HUES6 (cell line): ENCODE measurements around the gene ZMYND10.

Experiments used
- H3K27ac ChIP-seq: 2 replicates; pipeline ENCODE4 v1.7.0; 2013; ENCODE audit warnings: low read depth, mild to moderate bottlenecking, low read length, inconsistent platforms
- H3K27me3 ChIP-seq: 2 replicates; pipeline ENCODE4 v1.6.1; 2013; ENCODE audit warnings: low read length; ENCODE audit not compliant: control insufficient read depth, insufficient read depth
- H3K36me3 ChIP-seq: 2 replicates; pipeline ENCODE4 v1.6.1; 2013; ENCODE audit warnings: low read length; ENCODE audit not compliant: control insufficient read depth, insufficient read depth
- H3K4me1 ChIP-seq: 2 replicates; pipeline ENCODE4 v1.6.1; 2013; ENCODE audit warnings: low read length; ENCODE audit not compliant: control insufficient read depth, insufficient read depth
- H3K4me3 ChIP-seq: 2 replicates; pipeline ENCODE4 v1.5.1; 2013; ENCODE audit warnings: low read depth, low read length
- H3K9ac ChIP-seq: one replicate; pipeline ENCODE4 v1.6.1; 2013; ENCODE audit warnings: mild to moderate bottlenecking, low read length
- H3K9me3 ChIP-seq: 2 replicates; pipeline ENCODE4 v1.6.1; 2013; ENCODE audit warnings: low read depth, low read length; ENCODE audit not compliant: control insufficient read depth, insufficient read depth

The ZMYND10 gene

GRCh38 chr3:50354850-50355249, 9.3 kb upstream of the ZMYND10 start:
- H3K4me3 ChIP-seq, result no peak overlapping the region
- no peak overlapping the region for H3K9ac ChIP-seq
- no peak overlapping the region for H3K27ac ChIP-seq
- H3K36me3 ChIP-seq, result peaks cover 39% of the 10 kb centered on the region
- no peaks in the 10 kb centered on the region for H3K9me3 ChIP-seq
- no peaks in the 10 kb centered on the region for H3K27me3 ChIP-seq
- peaks cover 40% of the 10 kb centered on the region for H3K4me1 ChIP-seq

- no peak overlapping the region for H3K4me3 ChIP-seq
- no peaks in the 10 kb centered on the region for H3K9me3 ChIP-seq
- no peak overlapping the region for H3K9ac ChIP-seq
- H3K27ac ChIP-seq, result no peak overlapping the region
- H3K4me1 ChIP-seq, result peaks cover 40% of the 10 kb centered on the region
- H3K27me3 ChIP-seq, result no peaks in the 10 kb centered on the region
- peaks cover 39% of the 10 kb centered on the region for H3K36me3 ChIP-seq
Measured at GRCh38 chr3:50354186-50354764, 8.7 kb upstream of the ZMYND10 start.

- Histone ChIP-seq H3K4me3 (no peak overlapping the region), H3K36me3 (peaks cover 44% of the 10 kb centered on the region), H3K27ac (no peak overlapping the region), H3K4me1 (peaks cover 36% of the 10 kb centered on the region), H3K9ac (no peak overlapping the region), H3K9me3 (no peaks in the 10 kb centered on the region), H3K27me3 (no peaks in the 10 kb centered on the region)
Measured at GRCh38 chr3:50353245-50354004, 7.9 kb upstream of the ZMYND10 start.

- no peaks in the 10 kb centered on the region for H3K27me3 ChIP-seq
- H3K27ac ChIP-seq, result no peak overlapping the region
- H3K9ac ChIP-seq, result no peak overlapping the region
- H3K9me3 ChIP-seq, result no peaks in the 10 kb centered on the region
- no peak overlapping the region for H3K4me3 ChIP-seq
- H3K36me3 ChIP-seq, result peaks cover 43% of the 10 kb centered on the region
- H3K4me1 ChIP-seq, result peaks cover 30% of the 10 kb centered on the region
Measured at GRCh38 chr3:50352781-50353180, 7.2 kb upstream of the ZMYND10 start.

- Histone ChIP-seq H3K9ac (peak overlapping the region; percentile 88), H3K9me3 (no peaks in the 10 kb centered on the region), H3K27ac (no peak overlapping the region), H3K27me3 (peaks cover 2% of the 10 kb centered on the region; the same call in 1 of the 2 replicates), H3K36me3 (peaks cover 41% of the 10 kb centered on the region), H3K4me1 (peaks cover 15% of the 10 kb centered on the region), H3K4me3 (peak overlapping the region; percentile 93)
Measured at GRCh38 chr3:50351323-50351697, 5.8 kb upstream of the ZMYND10 start.

- Histone ChIP-seq H3K9me3 (no peaks in the 10 kb centered on the region), H3K4me1 (peaks cover 14% of the 10 kb centered on the region), H3K9ac (peak within 1 kb of the TSS; percentile 88), H3K27ac (peak within 1 kb of the TSS; percentile 30; the same call in 1 of the 2 replicates), H3K27me3 (peaks cover 3% of the 10 kb centered on the region; the same call in 1 of the 2 replicates), H3K36me3 (peaks cover 36% of the 10 kb centered on the region), H3K4me3 (peak within 1 kb of the TSS; percentile 93)
Measured at GRCh38 chr3:50350527-50351322, 5.2 kb upstream of the ZMYND10 start, which contains the start of the genes CYB561D2 and NPRL2. Gene CYB561D2, plus strand, starts transcription at chr3:50350862. Its CDS starts 572 bp downstream, at chr3:50351434. Gene NPRL2, minus strand, starts transcription at chr3:50350775. Its CDS starts 123 bp downstream, at chr3:50350652.

- Histone ChIP-seq H3K9me3 (no peaks in the 10 kb centered on the region), H3K4me1 (peaks cover 14% of the 10 kb centered on the region), H3K4me3 (peak overlapping the region; percentile 93), H3K36me3 (peaks cover 32% of the 10 kb centered on the region), H3K27ac (no peak overlapping the region), H3K27me3 (peaks cover 7% of the 10 kb centered on the region), H3K9ac (peak overlapping the region; percentile 88)
Measured at GRCh38 chr3:50350213-50350526, 4.6 kb upstream of the ZMYND10 start.

- Histone ChIP-seq H3K4me1 (peaks cover 14% of the 10 kb centered on the region), H3K27ac (no peak overlapping the region), H3K9ac (no peak overlapping the region), H3K36me3 (peaks cover 12% of the 10 kb centered on the region), H3K4me3 (no peak overlapping the region), H3K27me3 (peaks cover 29% of the 10 kb centered on the region), H3K9me3 (no peaks in the 10 kb centered on the region)
Measured at GRCh38 chr3:50347187-50347813, 1.8 kb upstream of the ZMYND10 start.

- H3K4me3 ChIP-seq, result peak overlapping the region; percentile 59
- no peak overlapping the region for H3K27ac ChIP-seq
- H3K4me1 ChIP-seq, result peaks cover 13% of the 10 kb centered on the region
- no peaks in the 10 kb centered on the region for H3K9me3 ChIP-seq
- H3K27me3 ChIP-seq, result peaks cover 52% of the 10 kb centered on the region
- no peak overlapping the region for H3K9ac ChIP-seq
- peaks cover 12% of the 10 kb centered on the region for H3K36me3 ChIP-seq
Measured at GRCh38 chr3:50345008-50345407, 524 bp downstream of the ZMYND10 start.

- H3K4me1 ChIP-seq, result peaks cover 18% of the 10 kb centered on the region
- peaks cover 3% of the 10 kb centered on the region; the same call in 1 of the 2 replicates for H3K36me3 ChIP-seq
- no peaks in the 10 kb centered on the region for H3K9me3 ChIP-seq
- H3K27me3 ChIP-seq, result peaks cover 68% of the 10 kb centered on the region
- no peak overlapping the region for H3K27ac ChIP-seq
- H3K9ac ChIP-seq, result no peak overlapping the region
- no peak overlapping the region for H3K4me3 ChIP-seq
Measured at GRCh38 chr3:50342813-50343633, 2.5 kb downstream of the ZMYND10 start.
